GM10248 (cell line): ENCODE results near the gene CD151.

Experiments
- CTCF ChIA-PET: fragments of 300-600 bp; sonication (Branson Sonifier 250); formaldehyde crosslinking; extraction: SDS; loops from one replicate; lab custom pipeline; 2021; ENCODE audit warnings: antibody characterized with exemption; lab: Yijun Ruan, JAX
- POLR2A ChIA-PET: fragments of 350-650 bp; sonication (Branson Sonifier 250); formaldehyde crosslinking; extraction: SDS; loops from one replicate; lab custom pipeline; 2020; ENCODE audit warnings: antibody characterized with exemption; lab: Yijun Ruan, JAX
- DNase-seq: peaks from one replicate; pipeline ENCODE4 v3.0.0; 2012; ENCODE audit errors: extremely low spot score
- CTCF ChIP-seq: IDR thresholded peaks from 2 replicates; pipeline ENCODE4 v1.5.1; 2012; ENCODE audit warnings: mild to moderate bottlenecking, low read depth; ENCODE audit errors: extremely low read depth, missing control alignments, control extremely low read depth

CD151 gene

GRCh38 chr11:827897-828192 is 4.9 kb upstream of the CD151 start, which contains the start of gene CRACR2B:
Gene CRACR2B, plus strand, starts transcription at chr11:827919. Its CDS starts 689 bp downstream, at chr11:828608.
- CTCF ChIA-PET = interaction anchor here (1.6 to 2.9 kb wide), 3 partner anchors 9 to 223 kb away, joined by 4 to 11 read pairs (median 4); partner anchors contain the start of gene PNPLA2
- TF ChIP-seq CTCF = no peak
- DNase-seq = no peak
- POLR2A ChIA-PET = interaction anchor here (6.2 kb wide), 1 partner anchor 8 kb away, joined by 35 read pairs; the partner anchor contains the start of gene PNPLA2

- CTCF ChIA-PET = interaction anchor here (1.4 to 2.9 kb wide), 3 partner anchors 10 to 46 kb away, joined by 4 to 11 read pairs (median 4); partner anchors contain the start of gene PNPLA2
- DNase-seq = no peak
- no peak for TF ChIP-seq CTCF
- POLR2A ChIA-PET = interaction anchor here (1.3 to 6.2 kb wide), 2 partner anchors 9 to 13 kb away, joined by 4 to 35 read pairs; partner anchors contain the start of gene PNPLA2
These were observed 4.1 kb upstream of the CD151 start for GRCh38 chr11:828506-829175.

GRCh38 chr11:829176-829846 is 3.4 kb upstream of the CD151 start:
- DNase-seq = no peak
- POLR2A ChIA-PET = interaction anchor here (0.6 to 6.2 kb wide), 4 partner anchors 10 to 38 kb away, joined by 3 to 35 read pairs (median 4); partner anchors contain the start of genes PNPLA2 and RPLP2
- CTCF ChIA-PET = interaction anchor here (1.4 to 2.9 kb wide), 3 partner anchors 10 to 46 kb away, joined by 4 to 11 read pairs (median 8); partner anchors contain the start of gene PNPLA2
- no peak for TF ChIP-seq CTCF

- CTCF ChIA-PET = interaction anchor here (1.4 to 2.9 kb wide), 3 partner anchors 11 to 47 kb away, joined by 4 to 11 read pairs (median 8); partner anchors contain the start of gene PNPLA2
- DNase-seq = no peak
- no peak for TF ChIP-seq CTCF
- POLR2A ChIA-PET = interaction anchor here (0.6 to 6.2 kb wide), 4 partner anchors 10 to 37 kb away, joined by 3 to 35 read pairs (median 4); partner anchors contain the start of genes PNPLA2 and RPLP2
These were observed 2.9 kb upstream of the CD151 start for GRCh38 chr11:829847-830294.

- TF ChIP-seq CTCF = no peak
- CTCF ChIA-PET = interaction anchor here (1.1 to 2.8 kb wide), 4 partner anchors 13 to 104 kb away, joined by 3 to 8 read pairs (median 3); partner anchors contain the start of gene TSPAN4
- POLR2A ChIA-PET = interaction anchor here (1.2 to 6.2 kb wide), 2 partner anchors 11 to 21 kb away, joined by 3 to 35 read pairs; partner anchors contain the start of genes PNPLA2 and RPLP2
- DNase-seq = peak; percentile 82
These were observed 2.2 kb upstream of the CD151 start for GRCh38 chr11:830295-831117.
